ENCODE measurements around the gene KIAA1217. TPM values are rescaled to one million over a fixed set of nuclear protein-coding genes. Genes with fewer than 3 reads are reported as not detected.

KIAA1217 gene
- total RNA-seq, 1 experiment from 2014 or later: 1.1 TPM

DNA sequence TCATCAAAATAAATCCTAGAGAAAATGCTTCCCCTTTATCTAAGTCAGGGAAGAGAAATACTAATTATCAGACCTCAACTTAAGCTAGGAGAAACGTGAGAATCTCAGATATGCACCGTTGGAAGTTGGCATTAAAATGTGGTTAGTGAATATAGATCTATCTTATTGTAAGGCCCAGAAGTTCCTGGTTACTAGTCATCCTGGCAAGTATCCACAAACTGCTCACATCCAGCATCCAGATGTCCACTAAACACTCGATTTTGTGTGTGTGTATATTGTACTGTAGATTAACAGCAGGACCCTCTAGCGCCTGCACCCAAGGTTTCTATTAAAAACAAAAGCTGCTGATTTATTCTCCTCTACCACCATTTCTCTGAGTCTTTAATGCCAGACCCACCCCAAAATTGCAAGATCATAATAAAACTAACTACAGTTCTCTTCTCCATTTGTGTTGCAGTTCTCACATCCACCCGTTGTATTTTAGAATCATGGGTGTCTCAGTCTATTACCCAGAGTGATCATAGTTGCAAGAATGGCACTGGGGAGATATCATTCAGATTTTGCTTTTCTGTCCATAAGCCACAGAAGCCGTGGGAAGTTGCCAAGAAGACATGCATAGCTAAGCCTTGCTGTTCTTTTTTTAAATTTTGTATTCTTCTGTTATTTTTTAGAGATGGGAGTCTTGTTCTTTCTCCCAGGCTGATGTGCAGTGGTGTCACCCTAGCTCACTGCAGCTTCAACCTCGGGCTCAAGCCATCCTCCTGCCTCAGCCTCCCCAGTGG, 165.4 kb downstream of the KIAA1217 start:
- Histone ChIP-seq H3K4me1 (replicated peaks) (no peaks in the 10 kb centered on the region), H3K27me3 (replicated peaks) (no peaks in the 10 kb centered on the region), H3K36me3 (no peaks in the 10 kb centered on the region), H3K9me3 (replicated peaks) (no peaks in the 10 kb centered on the region), H3K27ac (no peak overlapping the region), H3K4me3 (no peak overlapping the region)
- no peak for DNase-seq (ENCODE audit: low read depth in 1 of 2, low spot score in 2 of 2)

DNA sequence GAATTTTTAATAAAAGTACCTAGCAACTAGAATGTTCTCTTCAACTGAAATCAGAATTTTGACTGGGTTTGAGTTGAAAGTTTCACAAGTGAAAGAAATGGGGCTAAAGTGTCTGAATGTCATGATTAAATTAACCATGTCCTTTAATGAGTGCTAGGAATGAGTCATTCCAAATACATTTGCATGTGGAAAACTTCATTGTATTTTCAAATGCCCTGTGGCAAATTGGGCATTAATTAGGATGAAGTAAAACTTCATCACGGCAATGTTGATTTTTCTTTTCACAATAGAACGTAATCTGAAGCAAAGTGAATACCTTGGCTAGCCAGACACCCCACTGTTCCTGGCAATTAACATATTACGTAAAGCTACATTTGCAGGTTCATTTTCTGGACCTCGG, 166.6 kb downstream of the KIAA1217 start:
- Histone ChIP-seq H3K4me3 (no peak overlapping the region), H3K27me3 (replicated peaks) (no peaks in the 10 kb centered on the region), H3K27ac (no peak overlapping the region), H3K36me3 (no peaks in the 10 kb centered on the region), H3K4me1 (replicated peaks) (no peaks in the 10 kb centered on the region), H3K9me3 (replicated peaks) (no peaks in the 10 kb centered on the region)
- no peak for DNase-seq (ENCODE audit: low read depth in 1 of 2, low spot score in 2 of 2)

DNA sequence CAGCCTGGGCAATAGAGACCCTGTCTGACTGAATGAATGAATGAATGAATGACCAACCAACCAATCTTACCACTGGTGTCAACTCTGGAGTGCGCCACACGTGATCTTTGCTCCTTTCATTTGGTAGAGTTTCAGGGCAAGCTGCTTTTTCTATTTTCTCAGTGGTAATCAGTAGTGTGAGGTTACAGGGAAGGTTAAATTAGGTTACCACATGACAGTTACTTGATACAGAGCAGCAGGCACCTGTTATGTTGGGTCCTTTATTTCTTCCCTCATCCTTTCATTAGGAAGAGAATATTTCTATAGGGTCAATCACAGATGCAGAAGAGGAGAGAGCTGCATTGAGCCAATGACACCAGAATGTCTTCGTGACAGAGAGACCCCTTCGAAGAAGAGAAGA, 167.8 kb downstream of the KIAA1217 start:
- no peaks in the 10 kb centered on the region for H3K9me3 ChIP-seq (replicated peaks)
- DNase-seq (ENCODE audit: low read depth in 1 of 2, low spot score in 2 of 2): no peak

DNA sequence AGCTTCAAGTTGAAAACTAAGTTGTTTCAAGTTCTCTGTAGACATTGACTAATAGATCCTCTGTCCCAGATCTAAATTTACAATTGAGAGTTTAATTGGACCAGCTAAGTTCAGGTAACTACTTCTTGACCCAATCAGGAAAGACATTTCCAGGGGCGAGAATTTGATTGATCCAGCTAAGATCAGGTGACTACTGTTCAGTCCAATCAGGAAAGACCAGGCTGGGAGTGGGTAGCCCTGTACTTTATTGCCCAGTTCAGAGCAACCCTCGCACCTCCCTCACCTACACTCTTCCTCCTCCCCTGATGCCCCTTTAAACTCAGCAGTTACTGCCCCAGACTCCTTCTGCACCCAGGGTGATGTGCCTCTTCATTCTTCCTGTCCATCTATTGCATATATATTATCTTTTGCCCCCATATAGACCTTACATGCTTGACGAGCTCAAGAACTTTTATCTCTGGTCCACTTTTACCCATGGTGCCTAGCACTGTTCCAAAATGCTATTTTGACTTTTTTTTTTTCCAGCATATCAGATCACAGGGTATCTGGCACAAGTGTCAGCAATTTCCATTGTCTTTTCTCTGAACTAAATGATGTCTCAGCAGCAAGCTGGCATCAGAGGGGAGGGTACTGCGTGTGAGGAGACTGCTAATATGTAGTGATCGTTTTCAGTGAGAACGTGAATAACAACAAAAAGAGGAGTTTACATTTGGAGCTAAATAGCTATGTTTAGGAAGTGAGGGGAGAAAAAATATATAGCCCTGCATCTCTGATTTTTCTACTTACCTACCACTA, 169.4 kb downstream of the KIAA1217 start:
- no peaks in the 10 kb centered on the region for H3K36me3 ChIP-seq
- no peak for DNase-seq (ENCODE audit: low read depth in 1 of 2, low spot score in 2 of 2)
- H3K4me1 ChIP-seq (replicated peaks): peaks cover 5% of the 10 kb centered on the region

More for the DNA sequence above, 167.8 kb downstream of the KIAA1217 start:
- H3K27ac ChIP-seq: no peak overlapping the region
- H3K36me3 ChIP-seq: no peaks in the 10 kb centered on the region
- H3K27me3 ChIP-seq (replicated peaks): no peaks in the 10 kb centered on the region
- H3K4me1 ChIP-seq (replicated peaks): no peaks in the 10 kb centered on the region
- no peak overlapping the region for H3K4me3 ChIP-seq

DNA sequence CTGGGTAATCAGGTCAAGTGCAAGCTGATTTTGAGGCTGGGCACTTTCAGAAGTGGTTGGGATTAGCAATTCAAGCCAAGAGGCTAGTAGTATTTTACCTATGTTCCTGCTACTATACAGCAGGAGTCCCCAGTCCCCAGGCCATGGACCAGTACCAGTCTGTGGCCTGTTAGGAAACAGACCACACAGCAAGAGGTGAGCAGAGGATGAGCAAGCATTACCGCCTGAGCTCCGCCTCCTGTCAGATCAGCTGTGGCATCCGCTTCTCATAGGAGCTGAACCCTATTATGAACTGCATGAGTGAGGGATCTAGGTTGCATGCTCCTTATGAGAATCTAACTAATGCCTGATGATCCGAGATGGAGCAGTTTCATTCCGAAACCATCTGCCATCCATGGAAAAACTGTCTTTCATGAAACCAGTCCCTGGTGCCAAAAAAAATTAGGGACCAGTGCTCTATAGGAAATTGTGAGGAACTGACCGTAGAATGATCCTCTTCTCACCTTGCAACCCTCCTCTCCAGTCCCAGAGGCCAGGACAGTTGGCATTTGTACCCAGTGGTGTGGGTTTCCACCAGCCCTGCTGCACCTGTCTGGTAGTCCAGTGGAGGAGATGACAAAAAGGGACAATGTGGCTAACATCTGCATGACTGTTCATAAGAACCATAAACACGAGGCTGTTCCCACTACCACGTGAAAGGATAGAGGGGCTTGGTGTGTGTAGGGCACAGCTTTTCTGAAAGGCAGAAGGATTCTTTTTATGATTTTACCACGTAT, 172.5 kb downstream of the KIAA1217 start:
- no peak overlapping the region for H3K4me3 ChIP-seq
- DNase-seq (ENCODE audit: low read depth in 1 of 2, low spot score in 2 of 2): no peak
- H3K36me3 ChIP-seq: no peaks in the 10 kb centered on the region
- H3K4me1 ChIP-seq (replicated peaks): peaks cover 33% of the 10 kb centered on the region
- no peaks in the 10 kb centered on the region for H3K27me3 ChIP-seq (replicated peaks)
- no peaks in the 10 kb centered on the region for H3K9me3 ChIP-seq (replicated peaks)
- H3K27ac ChIP-seq: no peak overlapping the region

More for the DNA sequence above, 169.4 kb downstream of the KIAA1217 start:
- H3K4me3 ChIP-seq: no peak overlapping the region
- no peaks in the 10 kb centered on the region for H3K27me3 ChIP-seq (replicated peaks)
- no peaks in the 10 kb centered on the region for H3K9me3 ChIP-seq (replicated peaks)
- H3K27ac ChIP-seq: no peak overlapping the region

DNA sequence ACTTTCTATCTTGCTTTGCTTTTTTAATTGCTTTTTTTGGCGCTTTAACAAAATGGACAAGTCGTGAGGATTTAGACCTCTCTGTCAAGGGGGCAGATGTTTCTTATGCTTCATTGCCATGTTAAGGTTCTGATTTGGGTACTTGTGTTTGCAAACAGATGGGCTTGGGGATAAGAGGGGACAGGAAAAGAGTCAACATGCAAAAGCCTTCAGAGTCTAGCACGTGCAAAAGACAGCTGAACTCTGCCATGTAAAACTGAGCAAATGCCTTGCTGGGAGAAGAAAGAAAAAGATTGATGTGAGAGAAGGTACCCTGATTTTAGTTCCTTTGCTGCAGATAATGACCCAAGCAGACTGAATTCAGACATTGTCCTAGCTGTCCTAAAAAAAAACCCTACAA, 173.1 kb downstream of the KIAA1217 start:
- Histone ChIP-seq H3K4me1 (replicated peaks) (peaks cover 33% of the 10 kb centered on the region), H3K27me3 (replicated peaks) (no peaks in the 10 kb centered on the region), H3K9me3 (replicated peaks) (no peaks in the 10 kb centered on the region), H3K4me3 (no peak overlapping the region), H3K36me3 (no peaks in the 10 kb centered on the region), H3K27ac (no peak overlapping the region)
- DNase-seq (ENCODE audit: low read depth in 1 of 2, low spot score in 2 of 2): no peak

DNA sequence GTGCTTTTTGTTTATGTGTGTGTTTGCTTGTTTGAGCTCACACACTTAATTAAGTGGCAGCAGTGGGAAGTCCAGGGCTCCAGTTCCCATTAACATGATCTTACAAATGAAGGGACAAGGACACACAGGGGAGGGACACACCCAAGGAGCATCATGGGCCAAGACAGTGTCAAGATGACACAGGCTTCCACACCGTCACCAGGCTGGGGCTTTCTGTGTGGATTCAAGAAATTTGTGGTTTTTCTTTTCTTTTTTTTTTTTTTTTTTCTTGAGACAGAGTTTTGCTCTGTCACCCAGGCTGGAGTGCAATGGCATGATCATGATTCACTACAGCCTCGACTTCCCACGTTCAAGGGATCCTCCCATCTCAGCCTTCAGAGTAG, 173.6 kb downstream of the KIAA1217 start:
- H3K27ac ChIP-seq: no peak overlapping the region
- no peak for DNase-seq (ENCODE audit: low read depth in 1 of 2, low spot score in 2 of 2)
- peaks cover 33% of the 10 kb centered on the region for H3K4me1 ChIP-seq (replicated peaks)
- no peak overlapping the region for H3K4me3 ChIP-seq
- no peaks in the 10 kb centered on the region for H3K27me3 ChIP-seq (replicated peaks)
- no peaks in the 10 kb centered on the region for H3K9me3 ChIP-seq (replicated peaks)
- H3K36me3 ChIP-seq: no peaks in the 10 kb centered on the region

DNA sequence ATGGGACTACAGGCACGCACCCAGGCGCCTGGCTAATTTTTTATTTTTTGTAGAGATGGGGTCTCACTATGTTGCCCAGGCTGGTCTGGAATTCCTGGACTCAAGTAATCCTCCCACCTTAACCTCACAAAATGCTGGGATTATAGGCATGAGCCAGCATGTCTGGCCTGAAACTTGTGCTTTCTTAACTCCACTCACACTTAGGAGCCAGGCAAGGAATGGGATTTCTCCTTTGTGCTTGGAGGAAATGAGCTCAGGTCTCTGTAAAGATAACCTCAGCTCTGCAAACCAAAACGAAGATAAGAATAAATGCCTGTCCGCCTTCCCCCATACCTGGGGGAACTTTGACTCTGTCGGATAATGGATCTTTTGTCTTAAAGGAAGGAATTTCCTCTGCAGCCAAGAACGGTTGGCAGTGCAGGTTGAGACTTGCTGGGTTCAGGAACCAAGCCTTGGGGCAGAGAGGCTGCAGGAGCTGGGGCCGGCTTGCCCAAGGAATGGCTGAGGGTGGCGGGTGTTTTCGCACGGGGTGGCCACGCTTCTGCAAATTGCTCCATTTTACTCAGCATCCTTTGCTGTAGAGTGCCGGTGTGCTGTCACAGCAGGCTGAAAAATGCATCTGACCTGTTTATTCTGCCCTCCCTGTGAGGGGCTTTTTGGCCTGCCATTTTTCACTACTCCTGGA, 174.2 kb downstream of the KIAA1217 start:
- peaks cover 33% of the 10 kb centered on the region for H3K4me1 ChIP-seq (replicated peaks)
- H3K4me3 ChIP-seq: no peak overlapping the region
- H3K27ac ChIP-seq: no peak overlapping the region
- H3K27me3 ChIP-seq (replicated peaks): no peaks in the 10 kb centered on the region
- no peaks in the 10 kb centered on the region for H3K36me3 ChIP-seq
- no peaks in the 10 kb centered on the region for H3K9me3 ChIP-seq (replicated peaks)
- no peak for DNase-seq (ENCODE audit: low read depth in 1 of 2, low spot score in 2 of 2)

DNA sequence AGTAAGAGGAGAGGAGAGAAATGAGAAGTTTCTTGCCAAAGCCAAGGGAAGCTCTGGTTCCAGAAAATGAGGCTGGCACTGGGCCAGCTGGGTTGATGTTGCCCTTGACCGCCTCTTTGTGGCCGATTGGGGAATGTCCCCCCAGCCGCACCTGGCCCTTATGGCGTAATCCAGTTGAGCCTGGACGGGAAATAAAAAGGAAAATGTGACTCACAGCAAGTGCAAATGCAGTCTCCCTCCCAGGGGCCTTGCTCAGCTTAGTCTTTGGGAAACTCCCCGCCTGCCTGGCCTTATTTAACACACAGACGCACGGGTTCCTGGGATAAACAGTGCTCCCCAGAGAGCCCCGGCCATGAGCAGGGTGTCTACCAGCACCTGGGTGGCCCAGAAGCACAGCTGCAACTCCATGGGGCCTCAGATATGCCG, 174.8 kb downstream of the KIAA1217 start:
- peak; percentile 90 to 94 for DNase-seq (ENCODE audit: low read depth in 1 of 2, low spot score in 2 of 2)
- Histone ChIP-seq H3K36me3 (no peaks in the 10 kb centered on the region), H3K4me3 (no peak overlapping the region), H3K27ac (peak overlapping the region; percentile 37), H3K27me3 (replicated peaks) (no peaks in the 10 kb centered on the region), H3K9me3 (replicated peaks) (no peaks in the 10 kb centered on the region), H3K4me1 (replicated peaks) (peaks cover 33% of the 10 kb centered on the region)

DNA sequence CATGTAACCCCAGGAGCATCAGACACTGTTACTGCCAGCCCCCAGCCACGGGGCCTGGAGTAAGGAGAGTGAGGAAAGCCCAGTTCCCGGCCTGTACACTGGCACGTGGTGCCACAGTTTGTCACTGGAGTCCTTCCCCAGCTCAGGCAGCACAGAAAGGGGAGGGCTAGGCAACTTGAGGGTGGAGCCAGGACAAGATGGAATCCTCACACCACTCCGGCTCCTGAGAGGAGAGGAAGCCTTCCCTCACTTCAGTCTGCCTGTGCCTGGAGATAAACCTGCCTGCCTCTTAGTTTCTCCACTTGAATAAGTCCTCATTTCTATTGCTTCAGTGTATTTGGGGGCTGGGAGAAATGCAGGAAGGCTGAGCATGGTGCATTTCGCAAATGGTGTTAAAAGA, 176.0 kb downstream of the KIAA1217 start:
- Histone ChIP-seq H3K36me3 (no peaks in the 10 kb centered on the region), H3K4me3 (no peak overlapping the region), H3K27me3 (replicated peaks) (no peaks in the 10 kb centered on the region), H3K9me3 (replicated peaks) (no peaks in the 10 kb centered on the region), H3K27ac (no peak overlapping the region), H3K4me1 (replicated peaks) (peaks cover 33% of the 10 kb centered on the region)
- DNase-seq (ENCODE audit: low read depth in 1 of 2, low spot score in 2 of 2): no peak

DNA sequence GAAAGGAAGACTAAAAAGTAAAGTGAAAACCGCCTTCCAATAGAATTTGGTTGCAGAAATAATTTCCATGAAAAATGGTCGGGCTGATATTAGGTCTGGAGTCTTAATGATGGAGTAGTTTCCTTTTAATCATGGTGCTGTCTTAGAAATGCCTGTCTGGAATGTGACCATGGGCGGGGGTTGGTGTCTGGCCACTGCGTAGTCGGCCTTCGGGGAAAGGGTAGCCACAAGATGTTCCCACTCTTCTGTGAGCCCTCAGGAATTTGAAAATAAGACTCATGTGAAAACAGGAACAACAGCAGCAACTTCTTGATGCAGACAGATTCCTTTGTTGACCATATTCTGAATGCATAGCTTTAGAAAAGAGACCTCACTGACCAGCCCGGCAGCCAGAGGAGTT, 176.8 kb downstream of the KIAA1217 start:
- Histone ChIP-seq H3K27ac (peak overlapping the region; percentile 26; the same call in 1 of the 2 replicates), H3K4me3 (no peak overlapping the region), H3K27me3 (replicated peaks) (no peaks in the 10 kb centered on the region), H3K9me3 (replicated peaks) (no peaks in the 10 kb centered on the region), H3K36me3 (no peaks in the 10 kb centered on the region), H3K4me1 (replicated peaks) (peaks cover 33% of the 10 kb centered on the region)
- peak; percentile 51 to 60 for DNase-seq (ENCODE audit: low read depth in 1 of 2, low spot score in 2 of 2)

DNA sequence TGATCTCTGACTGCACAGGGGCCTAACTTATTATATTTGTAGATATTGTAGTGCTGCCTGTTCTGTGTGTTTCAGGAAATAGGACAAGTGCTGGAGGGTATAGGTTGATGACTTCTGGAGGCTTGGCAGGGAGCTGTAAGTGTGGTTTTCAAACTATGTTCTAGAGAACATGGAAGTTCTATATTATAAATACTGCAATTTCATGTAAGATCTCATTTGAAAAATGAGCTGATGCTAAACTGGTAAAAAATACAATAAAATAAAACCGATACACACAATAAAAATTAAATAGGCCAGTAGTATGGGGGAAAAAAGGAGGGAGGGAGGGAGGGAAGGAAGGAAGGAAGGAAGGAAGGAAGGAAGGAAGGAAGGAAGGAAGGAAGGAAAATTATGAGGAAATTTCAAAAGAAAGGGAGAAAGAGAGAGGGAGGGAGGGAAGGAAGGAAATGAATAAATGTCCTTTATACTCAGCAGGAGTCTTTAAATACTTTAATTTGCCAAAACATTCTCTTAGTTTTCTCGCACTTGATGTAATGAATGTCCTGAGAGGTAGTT, 181.3 kb downstream of the KIAA1217 start:
- H3K36me3 ChIP-seq: no peaks in the 10 kb centered on the region

DNA sequence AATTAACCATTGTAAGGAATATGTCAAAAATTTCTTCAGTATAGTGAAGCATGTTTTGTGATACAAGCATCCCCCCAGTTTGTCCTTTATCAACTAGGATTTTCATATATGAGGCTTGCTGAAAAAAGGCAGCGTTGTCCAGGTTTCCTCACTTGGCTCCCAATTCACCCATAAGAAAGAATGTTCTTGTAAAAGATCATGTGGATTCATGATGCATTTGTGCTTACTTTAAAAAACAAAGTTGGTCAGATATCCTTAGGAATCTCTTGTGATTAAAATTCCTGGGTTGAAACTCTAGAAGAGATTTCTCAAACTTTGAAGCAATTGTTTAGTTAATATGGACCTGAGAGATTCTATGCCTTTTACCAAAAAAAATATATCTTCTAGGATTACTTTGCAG, 181.8 kb downstream of the KIAA1217 start:
- no peaks in the 10 kb centered on the region for H3K36me3 ChIP-seq
- H3K4me3 ChIP-seq: no peak overlapping the region
- no peaks in the 10 kb centered on the region for H3K27me3 ChIP-seq (replicated peaks)
- DNase-seq (ENCODE audit: low read depth in 1 of 2, low spot score in 2 of 2): no peak
- no peak overlapping the region for H3K27ac ChIP-seq
- peaks cover 4% of the 10 kb centered on the region for H3K4me1 ChIP-seq (replicated peaks)
- H3K9me3 ChIP-seq (replicated peaks): no peaks in the 10 kb centered on the region

More for the DNA sequence above, 181.3 kb downstream of the KIAA1217 start:
- H3K4me1 ChIP-seq (replicated peaks): peaks cover 9% of the 10 kb centered on the region
- no peak overlapping the region for H3K27ac ChIP-seq
- DNase-seq (ENCODE audit: low read depth in 1 of 2, low spot score in 2 of 2): no peak
- H3K27me3 ChIP-seq (replicated peaks): no peaks in the 10 kb centered on the region
- no peak overlapping the region for H3K4me3 ChIP-seq
- H3K9me3 ChIP-seq (replicated peaks): no peaks in the 10 kb centered on the region

All from SJSA1 (cell line).